Esophagus muscularis mucosa (tissue), 4 donors: Measurements from ENCODE around the gene REX1BD. TPM values are rescaled to one million over a fixed set of nuclear protein-coding genes. Genes with fewer than 3 reads are reported as not detected.

Experiments used
- DNase-seq: peaks from one replicate; pipeline ENCODE4 v3.0.0-alpha.2; 2017; ENCODE audit errors: extremely low spot score
- H3K27ac ChIP-seq, 4 donors: fragments of 200-600 bp; sonication (generic); replicated peaks in 1 of 4; 1 replicate in 3 of 4; 2 replicates in 1 of 4; pipeline ENCODE4 v1.5.1; 2016 to 2019; ENCODE audit warnings: mild to moderate bottlenecking in 1 of 4
- H3K27me3 ChIP-seq, 4 donors: fragments of 200-600 bp; sonication (generic); one replicate each; pipeline versions ENCODE4 v1.5.1 to v1.6.0; 2016 to 2019
- H3K36me3 ChIP-seq, 4 donors: fragments of 200-600 bp; sonication (generic); one replicate each; pipeline ENCODE4 v1.5.1; 2016 to 2019
- H3K4me1 ChIP-seq, 4 donors: fragments of 200-600 bp; sonication (generic); one replicate each; pipeline ENCODE4 v1.5.1; 2016 to 2019
- H3K4me3 ChIP-seq, 4 donors: fragments of 200-600 bp; sonication (generic); 1 replicate in 2 of 4; 2 replicates in 2 of 4; pipeline ENCODE4 v1.5.1; 2016 to 2019; ENCODE audit warnings: mild to moderate bottlenecking in 4 of 4, moderate library complexity in 1 of 4
- H3K9me3 ChIP-seq, 4 donors: fragments of 200-600 bp; sonication (generic); 1 replicate in 3 of 4; 2 replicates in 1 of 4; pipeline ENCODE4 v1.5.1; 2016 to 2019
- EP300 ChIP-seq: sonication (generic); formaldehyde crosslinking; IDR thresholded peaks from one replicate; pipeline ENCODE4 v1.6.1; 2017; ENCODE audit warnings: antibody characterized with exemption
- POLR2A ChIP-seq: fragments of 450-650 bp; IDR thresholded peaks from one replicate; pipeline ENCODE4 v1.6.1; 2017; ENCODE audit warnings: antibody characterized with exemption, moderate library complexity, mild to moderate bottlenecking, low read depth
- POLR2AphosphoS5 ChIP-seq, 2 donors: sonication (generic); formaldehyde crosslinking; IDR thresholded peaks; one replicate each; pipeline ENCODE4 v1.6.1; 2017; ENCODE audit warnings: antibody characterized with exemption in 2 of 2
- WGBS: methylation state at CpG from one replicate; pipeline ENCODE4 v1.1.5; 2018; 5-methylcytosine and 5-hydroxymethylcytosine counted together
- intact Hi-C: fragments of 100-400 bp; cut with DNase I; formaldehyde crosslinking; loops from one replicate; pipeline ENCODE4 v1.15.1; 2023
- total RNA-seq, 4 donors: library from RNA; depleted of rRNA; stranded (reverse); fragments of >200 nt; gene quantifications; one replicate each; pipeline versions ENCODE4 v1.1.0 to v1.2.1, GENCODE V29; 2016
- TF ChIP-seq, protein P1 (sequence below), 3 experiments: fragments of 200-600 bp in 2 of 3; fragments of 450-650 bp in 1 of 3; sonication (generic) in 2 of 3; IDR thresholded peaks; one replicate each; pipeline ENCODE4 v1.5.1; 2017 to 2019; ENCODE audit warnings: antibody characterized with exemption in 3 of 3, mild to moderate bottlenecking in 2 of 3, moderate library complexity in 1 of 3

The REX1BD gene
- total RNA-seq, 4 donors from 2014 or later = 56.1 to 77.7 (median 67.0) TPM

DNA sequence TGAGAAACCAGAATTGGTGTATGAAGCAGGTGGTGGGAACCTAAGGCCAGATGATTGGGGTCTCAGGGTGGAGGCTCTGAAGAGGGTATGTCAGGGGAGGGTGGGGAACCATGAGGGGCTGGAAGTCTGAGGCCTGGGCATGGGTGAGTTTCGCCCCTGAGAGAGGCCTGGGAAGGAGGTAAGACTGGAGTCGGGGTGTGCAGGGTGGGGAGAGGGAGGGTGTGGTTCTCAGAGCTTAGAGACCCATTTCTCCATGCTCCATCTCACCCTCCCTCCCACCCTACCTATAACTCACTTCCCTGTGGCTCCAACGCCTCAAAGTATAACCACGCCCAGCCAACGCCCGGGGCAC lies 47.2 kb downstream of the REX1BD start:
- H3K9me3 ChIP-seq = no peaks in the 10 kb centered on the region
- H3K4me3 ChIP-seq = peak overlapping the region; percentile 79 to 93 (median 86)
- H3K4me1 ChIP-seq = peaks cover 17 to 45% (median 43%) of the 10 kb centered on the region in 4 donors
- 23% methylated on average over 6 of the region's 6 CpGs for WGBS
- peaks cover 0 to 3% (median 0%) of the 10 kb centered on the region in 4 donors for H3K36me3 ChIP-seq
- no peaks in the 10 kb centered on the region for H3K27me3 ChIP-seq
- no peak for DNase-seq
- peak overlapping the region; percentile 74 to 90 (median 88) for H3K27ac ChIP-seq
- no peak for TF ChIP-seq POLR2A
- TF ChIP-seq, protein P1, sequence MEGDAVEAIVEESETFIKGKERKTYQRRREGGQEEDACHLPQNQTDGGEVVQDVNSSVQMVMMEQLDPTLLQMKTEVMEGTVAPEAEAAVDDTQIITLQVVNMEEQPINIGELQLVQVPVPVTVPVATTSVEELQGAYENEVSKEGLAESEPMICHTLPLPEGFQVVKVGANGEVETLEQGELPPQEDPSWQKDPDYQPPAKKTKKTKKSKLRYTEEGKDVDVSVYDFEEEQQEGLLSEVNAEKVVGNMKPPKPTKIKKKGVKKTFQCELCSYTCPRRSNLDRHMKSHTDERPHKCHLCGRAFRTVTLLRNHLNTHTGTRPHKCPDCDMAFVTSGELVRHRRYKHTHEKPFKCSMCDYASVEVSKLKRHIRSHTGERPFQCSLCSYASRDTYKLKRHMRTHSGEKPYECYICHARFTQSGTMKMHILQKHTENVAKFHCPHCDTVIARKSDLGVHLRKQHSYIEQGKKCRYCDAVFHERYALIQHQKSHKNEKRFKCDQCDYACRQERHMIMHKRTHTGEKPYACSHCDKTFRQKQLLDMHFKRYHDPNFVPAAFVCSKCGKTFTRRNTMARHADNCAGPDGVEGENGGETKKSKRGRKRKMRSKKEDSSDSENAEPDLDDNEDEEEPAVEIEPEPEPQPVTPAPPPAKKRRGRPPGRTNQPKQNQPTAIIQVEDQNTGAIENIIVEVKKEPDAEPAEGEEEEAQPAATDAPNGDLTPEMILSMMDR (IDR thresholded peaks at IDR 0.05) = no peak
- TF ChIP-seq EP300 = no peak
- TF ChIP-seq POLR2AphosphoS5 (IDR thresholded peaks at IDR 0.05) = no peak
- intact Hi-C loops = loop anchor here (5.0 kb wide), 1 partner anchor 36 kb away; no protein-coding TSS in a partner anchor

DNA sequence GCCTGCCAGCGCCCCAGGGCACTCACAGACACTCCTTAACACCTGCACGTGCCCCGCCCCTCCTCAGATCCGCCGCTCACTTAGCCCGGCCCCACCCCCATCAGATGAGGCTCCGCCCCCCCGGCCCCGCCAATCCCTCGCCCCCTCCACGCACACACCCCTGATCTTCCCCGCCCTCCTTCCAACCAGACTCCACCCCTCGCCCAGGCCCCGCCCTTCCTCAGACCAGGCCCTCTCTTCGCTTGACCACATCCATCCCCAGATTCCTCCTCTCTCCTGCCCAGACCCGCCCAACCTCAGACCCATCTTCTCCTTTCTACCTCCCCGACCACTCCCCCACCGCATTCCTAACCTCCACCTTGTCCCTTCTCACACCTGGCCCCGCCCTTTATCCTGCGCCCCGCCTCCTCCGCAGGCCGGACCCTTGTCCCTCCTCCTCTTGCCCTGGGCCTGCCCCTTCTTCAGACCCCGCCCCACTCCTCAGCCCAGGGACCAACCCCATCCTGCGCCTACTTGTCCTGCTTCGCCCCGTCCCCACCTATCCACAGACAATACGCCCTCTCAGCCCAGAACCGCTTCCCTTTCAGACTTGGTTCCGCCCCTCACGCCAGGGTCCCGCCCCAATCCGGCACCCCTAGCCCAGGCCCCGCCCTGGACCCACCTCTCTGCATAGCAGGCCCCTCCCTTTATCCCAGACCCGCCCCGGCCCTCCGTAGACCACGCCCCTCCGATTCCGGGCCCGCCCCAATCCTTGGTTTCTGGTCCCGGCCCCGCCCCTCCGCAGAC lies 47.8 kb downstream of the REX1BD start:
- peak overlapping the region; percentile 85 to 90 (median 88) for H3K27ac ChIP-seq
- TF ChIP-seq EP300 (no peak), POLR2AphosphoS5 (IDR thresholded peaks at IDR 0.05) (peak in 1 of 2 donors; percentile 4), POLR2A (no peak)
- TF ChIP-seq, protein P1 (IDR thresholded peaks at IDR 0.05) = peak in 1 of 3 experiments; percentile 6
- intact Hi-C loops = loop anchor here (5.0 kb wide), 1 partner anchor 36 kb away; no protein-coding TSS in a partner anchor
- peaks cover 17 to 45% (median 43%) of the 10 kb centered on the region in 4 donors for H3K4me1 ChIP-seq
- H3K36me3 ChIP-seq = peaks cover 0 to 5% (median 0%) of the 10 kb centered on the region in 4 donors
- no peaks in the 10 kb centered on the region for H3K9me3 ChIP-seq
- 2% methylated on average over 37 of the region's 44 CpGs for WGBS
- no peaks in the 10 kb centered on the region for H3K27me3 ChIP-seq
- peak overlapping the region; percentile 79 to 93 (median 86) for H3K4me3 ChIP-seq
- DNase-seq = peak; percentile 100

DNA sequence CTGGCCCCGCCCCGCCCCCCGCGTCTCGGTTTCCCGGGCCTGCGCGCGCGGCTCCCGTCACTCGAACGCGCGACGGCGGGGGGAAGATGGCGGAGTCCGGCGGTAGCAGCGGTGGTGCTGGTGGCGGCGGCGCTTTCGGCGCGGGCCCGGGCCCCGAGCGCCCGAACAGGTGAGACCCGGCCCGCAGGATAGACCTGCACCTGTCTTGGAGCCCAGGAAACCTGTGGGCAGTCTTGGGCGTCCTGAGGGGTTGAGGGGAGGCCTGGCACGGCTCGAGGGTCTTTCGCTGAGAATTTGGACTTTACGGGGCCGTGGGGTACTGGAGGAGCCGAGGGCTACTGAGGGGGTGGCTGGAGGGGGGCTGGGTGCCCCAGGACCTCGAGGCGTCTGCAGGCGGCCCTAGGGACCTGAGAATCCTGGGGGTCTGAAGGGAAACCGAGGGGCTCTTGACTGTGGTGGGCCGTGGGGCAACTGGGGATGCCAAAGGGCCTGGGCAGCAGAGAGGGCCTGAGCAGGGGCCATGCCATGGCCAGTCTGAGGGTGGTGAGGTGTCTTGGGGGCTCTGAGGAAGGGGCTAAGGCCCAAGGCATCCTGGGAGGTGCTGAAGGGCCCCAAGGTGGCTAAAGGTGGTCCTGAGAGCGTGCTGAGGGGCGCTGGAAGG lies 48.5 kb downstream of the REX1BD start, which contains the start of gene KLHL26:
TSS of gene KLHL26 (plus strand) at position 60 of the 661 bp plus-strand sequence. CDS start at position 87, 27 bp downstream.
- Histone ChIP-seq H3K36me3 (peaks cover 0 to 5% (median 0%) of the 10 kb centered on the region in 4 donors), H3K27me3 (no peaks in the 10 kb centered on the region), H3K4me3 (peak within 1 kb of the TSS; percentile 79 to 93 (median 86)), H3K27ac (peak within 1 kb of the TSS; percentile 85 to 90 (median 88)), H3K9me3 (no peaks in the 10 kb centered on the region), H3K4me1 (peaks cover 17 to 45% (median 43%) of the 10 kb centered on the region in 4 donors)
- intact Hi-C loops = loop anchor here (5.0 kb wide), 1 partner anchor 35 kb away; no protein-coding TSS in a partner anchor
- WGBS = 4% methylated on average over 44 of the region's 47 CpGs
- peak; percentile 73 to 92 for TF ChIP-seq POLR2AphosphoS5 (IDR thresholded peaks at IDR 0.05)
- TF ChIP-seq, protein P1 (IDR thresholded peaks at IDR 0.05) = no peak
- TF ChIP-seq EP300 = no peak
- TF ChIP-seq POLR2A = peak; percentile 35
- DNase-seq = no peak

DNA sequence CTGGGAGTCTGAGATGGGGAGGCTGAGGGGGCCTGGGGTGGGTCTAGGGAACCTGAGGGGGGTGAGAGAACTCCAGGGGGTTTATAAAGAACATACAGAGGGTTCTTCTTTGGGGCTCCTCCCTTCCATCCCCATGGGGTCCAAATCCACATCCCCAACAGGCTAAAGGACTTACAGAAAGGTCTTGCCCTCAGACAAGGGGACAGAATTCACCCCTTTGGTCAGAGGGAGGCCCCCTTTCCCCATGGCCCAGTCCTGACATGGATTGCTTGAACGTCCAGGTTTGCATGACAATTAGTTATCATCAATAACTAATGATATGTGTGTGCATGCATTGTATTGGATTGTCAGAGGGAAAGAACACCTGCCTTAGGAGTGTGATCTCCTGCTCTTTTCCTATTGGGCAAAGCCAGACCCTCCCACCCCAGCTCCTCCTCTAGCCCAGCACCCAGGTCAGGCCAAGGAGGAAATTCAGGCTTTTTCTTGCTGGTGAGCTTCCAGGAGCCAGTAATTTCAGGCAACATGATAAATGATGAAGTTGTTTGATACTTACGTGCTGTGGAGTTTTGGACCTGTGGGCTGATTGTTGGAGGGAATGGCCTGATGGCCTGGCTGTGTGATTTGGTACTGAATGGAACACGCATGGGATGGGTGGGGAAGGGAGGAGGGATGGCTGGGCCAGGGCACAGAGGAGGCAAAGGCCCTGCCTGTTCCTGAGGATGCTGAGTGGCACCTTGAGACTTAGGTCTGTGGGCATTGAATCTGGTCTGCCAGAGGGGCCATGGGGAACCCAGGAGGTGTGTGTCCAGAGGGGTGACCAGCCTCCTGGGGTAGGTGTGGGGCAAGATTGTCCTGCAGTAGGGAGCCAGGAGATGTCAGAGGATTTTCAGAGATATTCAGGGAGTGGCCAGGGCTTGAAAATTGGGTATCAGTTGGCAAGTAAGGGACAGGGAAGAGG lies 49.4 kb downstream of the REX1BD start:
- H3K27ac ChIP-seq = peak overlapping the region; percentile 85 to 90 (median 88)
- 21% methylated on average over 2 of the region's 3 CpGs for WGBS

More for the DNA sequence above, 49.4 kb downstream of the REX1BD start:
- Histone ChIP-seq H3K36me3 (peaks cover 0 to 5% (median 0%) of the 10 kb centered on the region in 4 donors), H3K4me3 (peak overlapping the region; percentile 79 to 93 (median 86)), H3K27me3 (no peaks in the 10 kb centered on the region), H3K4me1 (peaks cover 17 to 45% (median 43%) of the 10 kb centered on the region in 4 donors), H3K9me3 (no peaks in the 10 kb centered on the region)
- no peak for DNase-seq
- intact Hi-C loops = loop anchor here (5.0 kb wide), 1 partner anchor 34 kb away; no protein-coding TSS in a partner anchor
- TF ChIP-seq POLR2AphosphoS5 (IDR thresholded peaks at IDR 0.05) (no peak), POLR2A (no peak), EP300 (no peak)
- TF ChIP-seq, protein P1 (IDR thresholded peaks at IDR 0.05) = no peak
